GM21447 (cell line): ENCODE measurements around the gene CD1E.
"Not testable (repeated sequence)": the region's sequence is repeated elsewhere in the genome, so short reads cannot be mapped to it uniquely, and the experiment has no call there.

ENCODE experiments used
- ATAC-seq: cut with Tn5 transposase; IDR thresholded peaks from one replicate; pipeline ENCODE4 v1.9.1; 2021; ENCODE audit not compliant: unreplicated experiment

CD1E gene

GRCh38 chr1:158353303-158354075 lies at the start of gene CD1E:
CD1E (plus strand) TSS chr1:158353894; CDS start chr1:158353989, 95 bp downstream.
- no peak for ATAC-seq

GRCh38 chr1:158310623-158311022 lies 43.1 kb upstream of the CD1E start:
- ATAC-seq: peak; percentile 43

- no peak for ATAC-seq
These were observed 42.6 kb upstream of the CD1E start for GRCh38 chr1:158311066-158311465.

GRCh38 chr1:158323866-158324265 lies 29.8 kb upstream of the CD1E start:
- no peak for ATAC-seq

GRCh38 chr1:158324395-158324794 lies 29.3 kb upstream of the CD1E start:
- no peak for ATAC-seq

GRCh38 chr1:158327481-158327880 lies 26.2 kb upstream of the CD1E start:
- no peak for ATAC-seq

GRCh38 chr1:158328426-158328825 lies 25.3 kb upstream of the CD1E start:
- ATAC-seq: no peak

GRCh38 chr1:158329300-158329699 lies 24.4 kb upstream of the CD1E start:
- ATAC-seq: no peak

- no peak for ATAC-seq
These were observed 24.0 kb upstream of the CD1E start for GRCh38 chr1:158329733-158330132.

GRCh38 chr1:158330391-158331105 lies 23.1 kb upstream of the CD1E start:
- no peak for ATAC-seq

- no peak for ATAC-seq
These were observed 22.6 kb upstream of the CD1E start for GRCh38 chr1:158331106-158331425.

- ATAC-seq: no peak
These were observed 22.1 kb upstream of the CD1E start, which contains the start of gene CD1B for GRCh38 chr1:158331481-158332150. CD1B (minus strand) TSS chr1:158331531; CDS start chr1:158331423, 108 bp downstream.

GRCh38 chr1:158333405-158334155 lies 20.1 kb upstream of the CD1E start:
- no peak for ATAC-seq

- ATAC-seq: no peak
These were observed 19.0 kb upstream of the CD1E start for GRCh38 chr1:158334526-158335212.

GRCh38 chr1:158335213-158335532 lies 18.5 kb upstream of the CD1E start:
- no peak for ATAC-seq

GRCh38 chr1:158336413-158336812 lies 17.3 kb upstream of the CD1E start:
- not testable (repeated sequence) for ATAC-seq

GRCh38 chr1:158348946-158349345 lies 4.7 kb upstream of the CD1E start:
- ATAC-seq: not testable (repeated sequence)

- no peak for ATAC-seq
These were observed 561 bp downstream of the CD1E start for GRCh38 chr1:158354255-158354654.

GRCh38 chr1:158355773-158356285 lies 2.1 kb downstream of the CD1E start:
- ATAC-seq: no peak

GRCh38 chr1:158356616-158357015 lies 2.9 kb downstream of the CD1E start:
- ATAC-seq: no peak
